Transverse colon (tissue), 3 donors: ENCODE measurements around the gene KRT72.

ENCODE experiments used
- CTCF ChIP-seq, 5 experiments: fragments of 200-600 bp in 3 of 5; fragments of 450-650 bp in 2 of 5; sonication (generic) in 3 of 5; IDR thresholded peaks; 1 replicate in 2 of 5; 2 replicates in 3 of 5; pipeline ENCODE4 v1.5.1; 2016 to 2017; ENCODE audit warnings: antibody characterized with exemption in 5 of 5, inconsistent platforms in 3 of 5, mild to moderate bottlenecking in 2 of 5, moderate library complexity in 1 of 5
- EP300 ChIP-seq: sonication (generic); formaldehyde crosslinking; IDR thresholded peaks from one replicate; pipeline ENCODE4 v1.6.1; 2017; ENCODE audit warnings: antibody characterized with exemption, low read depth
- POLR2A ChIP-seq: fragments of 450-650 bp; IDR thresholded peaks from one replicate; pipeline ENCODE4 v1.6.1; 2016; ENCODE audit warnings: antibody characterized with exemption, mild to moderate bottlenecking, moderate library complexity

DNA sequence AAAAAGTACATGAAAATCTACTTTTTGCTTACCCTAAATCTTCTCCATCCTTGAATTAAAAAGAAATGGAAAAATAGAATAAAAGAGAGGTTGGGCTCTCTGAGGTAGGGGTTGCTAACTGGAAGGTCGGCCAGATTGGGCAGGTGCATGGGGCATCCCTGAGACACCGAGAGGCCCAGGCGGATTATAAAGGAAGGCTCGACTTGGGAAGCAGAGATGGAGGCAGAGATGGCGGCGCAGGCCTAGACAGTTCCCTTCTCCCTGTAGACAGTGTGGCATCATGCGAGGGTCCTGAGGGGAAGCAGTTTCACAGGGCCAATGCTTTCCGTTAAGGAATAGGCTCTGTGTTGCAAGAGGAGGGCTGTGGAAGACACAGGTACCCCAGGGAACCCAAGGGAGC lies 23.9 kb downstream of the KRT72 start:
- no peak for TF ChIP-seq POLR2A
- no peak for TF ChIP-seq CTCF (IDR thresholded peaks at IDR 0.05)
- no peak for TF ChIP-seq EP300
